HL-60 (cell line): ENCODE results near the gene PCCB.

Experiments
- DNase-seq, 2 experiments: peaks; one replicate each; pipeline ENCODE4 v3.0.0-alpha.2; 2010 to 2020; ENCODE audit warnings: low read depth in 1 of 2, low spot score in 1 of 2
- H3K27ac ChIP-seq: fragments of 250-450 bp; sonication (Bioruptor Pico); replicated peaks from 2 replicates; pipeline ENCODE4 v1.5.1; 2020; ENCODE audit warnings: mild to moderate bottlenecking, moderate library complexity
- H3K27me3 ChIP-seq: fragments of 250-450 bp; sonication (Bioruptor Pico); 2 replicates; pipeline ENCODE4 v1.5.1; 2021; ENCODE audit warnings: mild to moderate bottlenecking, moderate library complexity; ENCODE audit not compliant: insufficient read depth, poor library complexity, severe bottlenecking
- H3K4me3 ChIP-seq: replicated peaks from 2 replicates; pipeline ENCODE4 v1.5.1; 2011; ENCODE audit warnings: mild to moderate bottlenecking, control low read depth, low read length; ENCODE audit not compliant: insufficient read depth
- CTCF ChIP-seq: IDR thresholded peaks from one replicate; pipeline ENCODE4 v1.5.1; 2011; ENCODE audit warnings: low read length, control low read depth, inconsistent platforms; ENCODE audit not compliant: insufficient read depth
- GABPA ChIP-seq: IDR thresholded peaks from 2 replicates; pipeline ENCODE4 v1.6.1; 2012; ENCODE audit warnings: low read depth
- POLR2AphosphoS5 ChIP-seq: IDR thresholded peaks from 2 replicates; pipeline ENCODE4 v1.6.1; 2012; ENCODE audit warnings: low read depth
- REST ChIP-seq: IDR thresholded peaks from 2 replicates; pipeline ENCODE4 v1.6.1; 2012; ENCODE audit warnings: low read depth; ENCODE audit not compliant: insufficient replicate concordance
- SPI1 ChIP-seq: IDR thresholded peaks from 2 replicates; pipeline ENCODE4 v1.6.1; 2012; ENCODE audit warnings: low read depth, mild to moderate bottlenecking, borderline replicate concordance

PCCB gene

GRCh38 chr3:136280961-136281360 lies 30.8 kb downstream of the PCCB start:
- TF ChIP-seq SPI1 (no peak), GABPA (no peak), POLR2AphosphoS5 (no peak), REST (no peak), CTCF (no peak)

GRCh38 chr3:136281966-136282520 lies 31.9 kb downstream of the PCCB start:
- Histone ChIP-seq H3K27me3 (no peaks in the 10 kb centered on the region), H3K4me3 (no peak overlapping the region), H3K27ac (no peak overlapping the region)
- no peak for TF ChIP-seq REST
- no peak for TF ChIP-seq SPI1
- TF ChIP-seq GABPA = no peak
- no peak for TF ChIP-seq CTCF
- no peak for TF ChIP-seq POLR2AphosphoS5
- no peak for DNase-seq

More at GRCh38 chr3:136280961-136281360, 30.8 kb downstream of the PCCB start:
- no peak overlapping the region for H3K4me3 ChIP-seq
- no peak overlapping the region for H3K27ac ChIP-seq
- DNase-seq = no peak
- H3K27me3 ChIP-seq = no peaks in the 10 kb centered on the region

GRCh38 chr3:136283627-136284026 lies 33.5 kb downstream of the PCCB start:
- TF ChIP-seq POLR2AphosphoS5 (no peak), CTCF (no peak), GABPA (no peak), REST (no peak), SPI1 (no peak)
- DNase-seq = no peak

More at GRCh38 chr3:136283627-136284026, 33.5 kb downstream of the PCCB start:
- H3K27me3 ChIP-seq = no peaks in the 10 kb centered on the region
- no peak overlapping the region for H3K27ac ChIP-seq
- no peak overlapping the region for H3K4me3 ChIP-seq
